GM12864 (cell line): ENCODE results near the gene GLRA3.

ENCODE experiments used
- DNase-seq: peaks from one replicate; pipeline ENCODE4 v3.0.0-alpha.2; 2011; ENCODE audit warnings: low read depth
- H3K4me3 ChIP-seq: 2 replicates; pipeline ENCODE4 v1.5.1; 2011; ENCODE audit warnings: mild to moderate bottlenecking, low read depth, low read length, control low read depth
- CTCF ChIP-seq: IDR thresholded peaks from 2 replicates; pipeline ENCODE4 v1.5.1; 2011; ENCODE audit warnings: low read depth, mild to moderate bottlenecking, moderate library complexity, low read length, control low read depth, inconsistent platforms; ENCODE audit errors: missing control alignments

The GLRA3 gene

GRCh38 chr4:174753021-174753420 is 76.0 kb downstream of the GLRA3 start:
- TF ChIP-seq CTCF: no peak
- no peak for DNase-seq
- H3K4me3 ChIP-seq: no peak overlapping the region

GRCh38 chr4:174752026-174752425 is 77.0 kb downstream of the GLRA3 start:
- no peak for DNase-seq
- TF ChIP-seq CTCF: no peak
- no peak overlapping the region for H3K4me3 ChIP-seq

GRCh38 chr4:174749091-174749490 is 80.0 kb downstream of the GLRA3 start:
- DNase-seq: no peak
- TF ChIP-seq CTCF: no peak
- H3K4me3 ChIP-seq: no peak overlapping the region

- TF ChIP-seq CTCF: no peak
- H3K4me3 ChIP-seq: no peak overlapping the region
- no peak for DNase-seq
Measured at GRCh38 chr4:174746710-174747109, 82.3 kb downstream of the GLRA3 start.

- H3K4me3 ChIP-seq: no peak overlapping the region
- no peak for DNase-seq
- TF ChIP-seq CTCF: no peak
Measured at GRCh38 chr4:174742561-174742960, 86.5 kb downstream of the GLRA3 start.

- no peak for DNase-seq
- TF ChIP-seq CTCF: no peak
- no peak overlapping the region for H3K4me3 ChIP-seq
Measured at GRCh38 chr4:174739576-174739975, 89.5 kb downstream of the GLRA3 start.

- no peak for TF ChIP-seq CTCF
- no peak for DNase-seq
- H3K4me3 ChIP-seq: no peak overlapping the region
Measured at GRCh38 chr4:174734181-174734580, 94.9 kb downstream of the GLRA3 start.
